Heart left ventricle (tissue), 16 donors: ENCODE measurements around the gene PARD3. TPM values are rescaled to one million over a fixed set of nuclear protein-coding genes. Genes with fewer than 3 reads are reported as not detected.

Source experiments
- ATAC-seq, 4 donors: fragments of 200-7000 bp; cut with Tn5 transposase; one replicate each; pipeline ENCODE4 v1.9.1; 2020 to 2022; ENCODE audit warnings: moderate library complexity in 4 of 4, mild to moderate bottlenecking in 3 of 4, moderate number of reproducible peaks in 1 of 4
- DNase-seq, 5 donors: peaks; one replicate each; pipeline ENCODE4 v3.0.0-alpha.2; 2020
- H3K27ac ChIP-seq, 12 donors: fragments of 200-600 bp; sonication (generic) in 4 of 12; one replicate each; pipeline versions ENCODE4 v1.5.0 to v1.8.0; 2016 to 2022; ENCODE audit warnings: mild to moderate bottlenecking in 2 of 12
- H3K27me3 ChIP-seq, 9 donors: fragments of 200-600 bp; sonication (generic) in 2 of 9; one replicate each; pipeline versions ENCODE4 v1.5.1 to v1.8.0; 2016 to 2022; ENCODE audit warnings: mild to moderate bottlenecking in 3 of 9
- H3K36me3 ChIP-seq, 9 donors: fragments of 200-600 bp; sonication (generic) in 2 of 9; one replicate each; pipeline versions ENCODE4 v1.5.0 to v1.8.0; 2018 to 2022; ENCODE audit warnings: mild to moderate bottlenecking in 2 of 9
- H3K4me1 ChIP-seq, 12 donors: fragments of 200-600 bp; sonication (generic) in 4 of 12; one replicate each; pipeline versions ENCODE4 v1.5.0 to v1.8.0; 2016 to 2022; ENCODE audit warnings: mild to moderate bottlenecking in 3 of 12
- H3K4me3 ChIP-seq, 12 donors: fragments of 200-600 bp; sonication (generic) in 4 of 12; one replicate each; pipeline versions ENCODE4 v1.5.0 to v1.8.0; 2017 to 2022; ENCODE audit warnings: mild to moderate bottlenecking in 9 of 12, moderate library complexity in 4 of 12
- H3K9me3 ChIP-seq, 12 donors: fragments of 200-600 bp; sonication (generic) in 4 of 12; one replicate each; pipeline versions ENCODE4 v1.5.0 to v1.8.0; 2016 to 2022; ENCODE audit warnings: mild to moderate bottlenecking in 1 of 12
- POLR2A ChIP-seq, 2 donors: fragments of 450-650 bp; IDR thresholded peaks; one replicate each; pipeline ENCODE4 v1.6.1; 2017; ENCODE audit warnings: antibody characterized with exemption in 2 of 2, mild to moderate bottlenecking in 2 of 2, moderate library complexity in 2 of 2
- WGBS, 4 donors: extraction: QIAGEN DNeasy Blood & Tissue Kit in 2 of 4; methylation state at CpG; one replicate each; pipeline versions ENCODE4 v1.1.5 to v1.1.7; 2013 to 2018; 5-methylcytosine and 5-hydroxymethylcytosine counted together
- intact Hi-C, 10 donors: fragments of 100-400 bp; cut with DNase I; formaldehyde crosslinking; loops; one replicate each; pipeline versions ENCODE4 v1.11.1 to v1.14.2; 2022
- polyA plus RNA-seq, 2 donors: library from polyadenylated mRNA; stranded (reverse); fragments of 200-250 nt; gene quantifications; one replicate each; pipeline ENCODE4 v1.2.3, GENCODE V29; 2013
- total RNA-seq, 9 donors: library from RNA; depleted of rRNA in 2 of 9; stranded (reverse); fragments of >200 nt in 2 of 9; fragmentation: NEBNext Ultra II Directional in 3 of 9; extraction: Animal tissue kit (Norgen Biotek cat#: 25700) in 3 of 9; gene quantifications; one replicate each; pipeline versions ENCODE4 v1.1.0 to v1.2.4, GENCODE V29; 2016 to 2023
- TF ChIP-seq, protein P1 (sequence below), 12 donors: fragments of 200-600 bp; sonication (generic) in 4 of 12; IDR thresholded peaks; one replicate each; pipeline versions ENCODE4 v1.5.0 to v1.8.0; 2018 to 2022; ENCODE audit warnings: antibody characterized with exemption in 12 of 12, mild to moderate bottlenecking in 5 of 12
- donor health status: ischemic (EF 13 %, LVEDD 7.1; RV severe dilation, severe dysfunction).
- donor health status: healthy with polysubstance abuse.
- donor health status: DM: no; HTN: yes; CAD: no.
- donor health status: DM: no; HTN: no; CAD: no.
- donor health status: ischemic (EF 25% LVEDD 6.9; RV normal size, moderate dysfunction).
- donor health status: ischemic (EF 25% LVEDD 5.7; RV mildly dilated, moderate dysfunction).
- donor health status: healthy.
- donor health status: DM: yes; HTN: yes; CAD: no.
- donor health status: ischemic (EF 35%, LVEDD 5.7; RV mildly dilated, moderate dysfunction).
- donor health status: nonischemic (EF 11% LVEDD 7.7; RV severe dilation, severe dysfunction).
- donor health status: DM: yes; HTN: yes; CAD: no.
- donor health status: PGD.
- donor health status: ischemic (EF 29% LVEDD 5.4; RV normal size, mild dysfunction).
- donor health status: nonischemic (EF 23%, LVEDD 6.1; RV moderate dilation, normal function).

The PARD3 gene
- total and polyA plus RNA-seq, 11 donors = 24.8 to 69.7 (median 33.1) TPM

DNA sequence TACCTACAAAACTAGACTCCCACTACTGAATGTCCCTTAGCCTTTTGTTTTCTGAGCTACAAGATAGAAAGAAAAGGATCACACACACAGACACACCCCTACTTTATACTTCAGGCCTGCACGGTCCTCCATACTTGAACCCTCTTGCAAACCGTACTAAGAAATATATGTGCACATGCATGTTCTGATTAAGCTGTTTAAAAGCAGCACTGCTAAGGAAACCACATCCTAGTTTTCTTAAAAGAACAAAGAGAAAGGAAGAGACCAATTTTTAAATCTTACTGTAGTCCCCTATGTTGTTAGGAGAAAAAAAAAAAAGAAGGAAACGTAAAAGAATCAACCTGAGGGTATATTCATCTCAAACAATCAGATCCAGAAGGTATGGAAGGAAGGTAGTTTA is 501.2 kb downstream of the PARD3 start:
- no peaks in the 10 kb centered on the region for H3K9me3 ChIP-seq
- no peak for ATAC-seq

DNA sequence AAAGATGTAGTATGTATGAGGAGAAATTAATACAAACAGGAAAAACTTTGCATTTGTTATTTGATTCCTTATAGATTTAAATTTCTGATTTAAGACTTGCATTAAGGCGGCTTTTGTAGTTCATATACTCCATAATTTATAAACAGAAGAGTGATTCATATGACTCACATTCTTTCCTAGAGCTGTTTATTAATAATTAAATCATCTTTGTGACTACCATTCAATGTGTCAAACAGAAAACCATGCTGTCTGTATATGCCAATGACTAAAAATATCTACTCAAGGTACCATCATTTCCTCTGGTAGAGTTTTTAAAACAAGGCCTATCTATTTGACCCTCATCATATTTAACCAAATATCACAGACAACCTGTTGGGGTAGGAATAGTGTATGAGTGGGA is 501.7 kb downstream of the PARD3 start:
- TF ChIP-seq POLR2A (IDR thresholded peaks at IDR 0.05) = no peak
- TF ChIP-seq, protein P1, sequence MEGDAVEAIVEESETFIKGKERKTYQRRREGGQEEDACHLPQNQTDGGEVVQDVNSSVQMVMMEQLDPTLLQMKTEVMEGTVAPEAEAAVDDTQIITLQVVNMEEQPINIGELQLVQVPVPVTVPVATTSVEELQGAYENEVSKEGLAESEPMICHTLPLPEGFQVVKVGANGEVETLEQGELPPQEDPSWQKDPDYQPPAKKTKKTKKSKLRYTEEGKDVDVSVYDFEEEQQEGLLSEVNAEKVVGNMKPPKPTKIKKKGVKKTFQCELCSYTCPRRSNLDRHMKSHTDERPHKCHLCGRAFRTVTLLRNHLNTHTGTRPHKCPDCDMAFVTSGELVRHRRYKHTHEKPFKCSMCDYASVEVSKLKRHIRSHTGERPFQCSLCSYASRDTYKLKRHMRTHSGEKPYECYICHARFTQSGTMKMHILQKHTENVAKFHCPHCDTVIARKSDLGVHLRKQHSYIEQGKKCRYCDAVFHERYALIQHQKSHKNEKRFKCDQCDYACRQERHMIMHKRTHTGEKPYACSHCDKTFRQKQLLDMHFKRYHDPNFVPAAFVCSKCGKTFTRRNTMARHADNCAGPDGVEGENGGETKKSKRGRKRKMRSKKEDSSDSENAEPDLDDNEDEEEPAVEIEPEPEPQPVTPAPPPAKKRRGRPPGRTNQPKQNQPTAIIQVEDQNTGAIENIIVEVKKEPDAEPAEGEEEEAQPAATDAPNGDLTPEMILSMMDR (IDR thresholded peaks at IDR 0.05) = no peak
- no peak overlapping the region for H3K4me3 ChIP-seq
- peaks cover 0 to 17% (median 0%) of the 10 kb centered on the region in 9 donors for H3K36me3 ChIP-seq
- DNase-seq (no peak), ATAC-seq (no peak)
- 90 to 98% (median 93%) methylated on average over 1 of the region's 1 CpG for WGBS, 4 donors
- peak overlapping the region in 1 of 12 donors; percentile 17 for H3K27ac ChIP-seq
- peaks cover 0 to 9% (median 0%) of the 10 kb centered on the region in 12 donors for H3K4me1 ChIP-seq
- H3K9me3 ChIP-seq = no peaks in the 10 kb centered on the region
- H3K27me3 ChIP-seq = no peaks in the 10 kb centered on the region
- intact Hi-C loops = no loop called here

More for the DNA sequence above, 501.2 kb downstream of the PARD3 start:
- peaks cover 0 to 17% (median 0%) of the 10 kb centered on the region in 9 donors for H3K36me3 ChIP-seq
- DNase-seq = no peak
- H3K27me3 ChIP-seq = no peaks in the 10 kb centered on the region
- H3K27ac ChIP-seq = peak overlapping the region in 1 of 12 donors; percentile 17
- no peak overlapping the region for H3K4me3 ChIP-seq
- no peak for TF ChIP-seq POLR2A (IDR thresholded peaks at IDR 0.05)
- TF ChIP-seq, protein P1 (IDR thresholded peaks at IDR 0.05) = no peak
- 55 to 68% (median 63%) methylated on average over 3 of the region's 3 CpGs for WGBS, 4 donors
- intact Hi-C loops = no loop called here
- peaks cover 0 to 9% (median 0%) of the 10 kb centered on the region in 12 donors for H3K4me1 ChIP-seq

- DNase-seq (no peak), ATAC-seq (no peak)
- TF ChIP-seq, protein P1 (IDR thresholded peaks at IDR 0.05) = no peak
- TF ChIP-seq POLR2A (IDR thresholded peaks at IDR 0.05) = no peak
- peaks cover 0 to 15% (median 0%) of the 10 kb centered on the region in 9 donors for H3K36me3 ChIP-seq
- no peak overlapping the region for H3K4me3 ChIP-seq
- H3K27me3 ChIP-seq = no peaks in the 10 kb centered on the region
- WGBS, 4 donors = 94 to 98% (median 96%) methylated on average over 3 of the region's 3 CpGs
- H3K27ac ChIP-seq = no peak overlapping the region
- peaks cover 0 to 9% (median 0%) of the 10 kb centered on the region in 12 donors for H3K4me1 ChIP-seq
- H3K9me3 ChIP-seq = no peaks in the 10 kb centered on the region
- intact Hi-C loops = no loop called here
Measured at GRCh38 chr10:34311679-34312078, 503.4 kb downstream of the PARD3 start.

DNA sequence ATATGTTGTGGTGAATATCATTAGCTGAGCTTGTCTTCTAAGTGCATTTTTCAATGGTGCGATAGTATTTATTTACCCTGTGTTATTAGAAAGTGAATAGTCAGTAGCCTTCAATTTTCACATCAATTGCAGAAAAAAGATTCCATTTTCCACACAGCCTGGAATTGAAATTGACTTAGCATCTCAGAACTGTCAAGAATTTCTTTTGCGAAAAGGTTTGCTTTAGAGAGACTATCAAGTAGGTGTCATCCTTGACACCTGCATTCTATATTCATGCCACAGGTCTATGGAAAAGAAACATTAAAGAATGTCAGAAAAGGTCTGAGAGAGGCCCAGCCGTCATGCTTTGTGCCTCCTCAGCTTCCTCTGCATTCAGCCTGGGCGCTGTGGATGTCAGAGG is 504.9 kb downstream of the PARD3 start:
- no peak overlapping the region for H3K27ac ChIP-seq
- no peaks in the 10 kb centered on the region for H3K27me3 ChIP-seq
- H3K4me3 ChIP-seq = no peak overlapping the region
- intact Hi-C loops = no loop called here
- H3K36me3 ChIP-seq = peaks cover 0 to under 1% (median 0%) of the 10 kb centered on the region in 9 donors
- 92 to 97% (median 96%) methylated on average over 4 of the region's 4 CpGs for WGBS, 4 donors
- ATAC-seq = no peak
- H3K9me3 ChIP-seq = no peaks in the 10 kb centered on the region
- peaks cover 0 to 9% (median 0%) of the 10 kb centered on the region in 12 donors for H3K4me1 ChIP-seq
- no peak for TF ChIP-seq POLR2A (IDR thresholded peaks at IDR 0.05)
- TF ChIP-seq, protein P1 (IDR thresholded peaks at IDR 0.05) = no peak
- no peak for DNase-seq
